IMR-90 (cell line): ENCODE data around the gene CNTN5. TPM values are rescaled to one million over a fixed set of nuclear protein-coding genes. Genes with fewer than 3 reads are reported as not detected.

ENCODE experiments used
- ATAC-seq: fragments of 200-7000 bp; cut with Tn5 transposase; 2 replicates; pipeline ENCODE4 v1.9.1; 2020; ENCODE audit warnings: low read depth, mild to moderate bottlenecking, moderate library complexity
- BruUV-seq: library from RNA; stranded (reverse); fragments of 400-500 nt; replicated peaks from 2 replicates; lab custom pipeline; 2021; lab: Mats Ljungman, UMichigan
- CTCF ChIA-PET: fragments of 300-600 bp; formaldehyde crosslinking; extraction: SDS; loops from one replicate; lab custom pipeline; 2021; ENCODE audit warnings: antibody characterized with exemption; lab: Yijun Ruan, JAX
- POLR2A ChIA-PET: fragments of 300-600 bp; sonication (Branson Sonifier 250); formaldehyde crosslinking; loops from one replicate; lab custom pipeline; 2022; ENCODE audit warnings: antibody characterized with exemption; ENCODE audit not compliant: unreplicated experiment; lab: Charles Lee
- DNase-seq: peaks from one replicate; pipeline ENCODE4 v3.0.0; 2013
- H2AFZ ChIP-seq: replicated peaks from 2 replicates; pipeline ENCODE3; 2013; ENCODE audit warnings: low read length, mild to moderate bottlenecking; ENCODE audit not compliant: poor library complexity
- H2AK5ac ChIP-seq: 2 replicates; pipeline ENCODE4 v1.6.1; 2013; ENCODE audit warnings: low read depth, low read length, inconsistent platforms
- H2AK9ac ChIP-seq: replicated peaks from 2 replicates; pipeline ENCODE3; 2013; ENCODE audit warnings: mild to moderate bottlenecking, low read depth, low read length, moderate library complexity; ENCODE audit not compliant: poor library complexity
- H2BK120ac ChIP-seq: 2 replicates; pipeline ENCODE4 v1.6.1; 2013; ENCODE audit warnings: low read depth, low read length, inconsistent platforms
- H2BK15ac ChIP-seq: 3 replicates; pipeline ENCODE4 v1.6.1; 2013; ENCODE audit warnings: low read depth, low read length, inconsistent platforms
- H2BK20ac ChIP-seq: 2 replicates; pipeline ENCODE4 v1.6.1; 2013; ENCODE audit warnings: low read depth, mild to moderate bottlenecking, inconsistent platforms, low read length, moderate library complexity
- H2BK5ac ChIP-seq: 2 replicates; pipeline ENCODE4 v1.6.1; 2013; ENCODE audit warnings: mild to moderate bottlenecking, low read depth, low read length, inconsistent platforms; ENCODE audit not compliant: poor library complexity, severe bottlenecking
- H3K14ac ChIP-seq: replicated peaks from 2 replicates; pipeline ENCODE4 v1.6.1; 2013; ENCODE audit warnings: low read depth, low read length, inconsistent platforms
- H3K18ac ChIP-seq: 2 replicates; pipeline ENCODE4 v1.6.1; 2013; ENCODE audit warnings: low read depth, low read length, control low read depth
- H3K23ac ChIP-seq: 2 replicates; pipeline ENCODE4 v1.6.1; 2013; ENCODE audit warnings: low read depth, low read length, inconsistent platforms
- H3K27ac ChIP-seq: 2 replicates; pipeline ENCODE4 v1.5.1; 2013; ENCODE audit warnings: mild to moderate bottlenecking, control low read depth, low read length; ENCODE audit not compliant: insufficient read depth
- H3K27me3 ChIP-seq: 2 replicates; pipeline ENCODE4 v1.6.1; 2013; ENCODE audit warnings: low read length; ENCODE audit not compliant: control insufficient read depth, insufficient read depth
- H3K36me3 ChIP-seq: 2 replicates; pipeline ENCODE4 v1.6.1; 2013; ENCODE audit warnings: low read length, mixed read lengths; ENCODE audit not compliant: control insufficient read depth, insufficient read depth
- H3K4ac ChIP-seq: 2 replicates; pipeline ENCODE4 v1.6.1; 2013; ENCODE audit warnings: low read depth, low read length, inconsistent platforms
- H3K4me1 ChIP-seq: 2 replicates; pipeline ENCODE4 v1.6.1; 2013; ENCODE audit warnings: low read length, mixed read lengths; ENCODE audit not compliant: control insufficient read depth, insufficient read depth
- H3K4me2 ChIP-seq: 2 replicates; pipeline ENCODE4 v1.6.1; 2013; ENCODE audit warnings: low read depth, mild to moderate bottlenecking, control low read depth, low read length, moderate library complexity
- H3K4me3 ChIP-seq: 2 replicates; pipeline ENCODE4 v1.5.1; 2013; ENCODE audit warnings: low read depth, mild to moderate bottlenecking, control low read depth, low read length, moderate library complexity; ENCODE audit not compliant: insufficient read depth
- H3K56ac ChIP-seq: 2 replicates; pipeline ENCODE4 v1.6.1; 2013; ENCODE audit warnings: low read length, inconsistent platforms; ENCODE audit not compliant: insufficient read depth; ENCODE audit errors: extremely low read depth
- H3K79me1 ChIP-seq, 2 experiments: 2 replicates each; pipeline ENCODE4 v1.6.1; 2013; ENCODE audit warnings: low read length in 2 of 2, inconsistent platforms in 1 of 2, low read depth in 1 of 2
- H3K9ac ChIP-seq: 2 replicates; pipeline ENCODE4 v1.6.1; 2013; ENCODE audit warnings: low read depth, low read length, control low read depth
- H3K9me1 ChIP-seq: 2 replicates; pipeline ENCODE4 v1.6.1; 2013; ENCODE audit warnings: low read length, inconsistent platforms; ENCODE audit not compliant: insufficient read depth
- H3K9me3 ChIP-seq: 2 replicates; pipeline ENCODE4 v1.6.1; 2013; ENCODE audit warnings: low read length; ENCODE audit not compliant: control insufficient read depth, insufficient read depth
- H4K20me1 ChIP-seq: 2 replicates; pipeline ENCODE4 v1.6.1; 2013; ENCODE audit warnings: low read length, inconsistent platforms; ENCODE audit not compliant: insufficient read depth
- H4K5ac ChIP-seq: 2 replicates; pipeline ENCODE4 v1.6.1; 2013; ENCODE audit warnings: mild to moderate bottlenecking, low read depth, low read length, control low read depth
- H4K8ac ChIP-seq, 2 experiments: 2 replicates each; pipeline ENCODE4 v1.6.1; 2013; ENCODE audit warnings: low read depth in 2 of 2, low read length in 2 of 2, control low read depth in 1 of 2, inconsistent platforms in 1 of 2
- H4K91ac ChIP-seq: 2 replicates; pipeline ENCODE4 v1.6.1; 2013; ENCODE audit warnings: low read depth, low read length, inconsistent platforms; ENCODE audit not compliant: insufficient read depth
- CHD1 ChIP-seq: IDR thresholded peaks from 2 replicates; pipeline ENCODE4 v1.6.1; 2012; ENCODE audit warnings: low read depth, low read length, improper control_type of control experiment
- CTCF ChIP-seq: conservative IDR thresholded peaks from 2 replicates; pipeline ENCODE4 v1.5.1; 2012; ENCODE audit warnings: mild to moderate bottlenecking, low read depth, low read length, improper control_type of control experiment
- ELK1 ChIP-seq: fragments of 150-350 bp; IDR thresholded peaks from 2 replicates; pipeline ENCODE4 v1.6.1; 2016; ENCODE audit warnings: low read depth, mild to moderate bottlenecking, low read length, moderate library complexity, borderline replicate concordance
- FOS ChIP-seq: fragments of 150-350 bp; IDR thresholded peaks from 2 replicates; pipeline ENCODE4 v1.6.1; 2016; ENCODE audit warnings: low read depth, low read length
- MAZ ChIP-seq: IDR thresholded peaks from 2 replicates; pipeline ENCODE4 v1.6.1; 2012; ENCODE audit warnings: low read depth, mild to moderate bottlenecking, low read length, improper control_type of control experiment, moderate library complexity, borderline replicate concordance
- MXI1 ChIP-seq: IDR thresholded peaks from 2 replicates; pipeline ENCODE4 v1.6.1; 2012; ENCODE audit warnings: low read depth, mild to moderate bottlenecking, low read length, moderate library complexity, borderline replicate concordance
- POLR2A ChIP-seq: IDR thresholded peaks from 2 replicates; pipeline ENCODE4 v1.6.1; 2012; ENCODE audit warnings: mild to moderate bottlenecking, low read depth, low read length
- RAD21 ChIP-seq: IDR thresholded peaks from 2 replicates; pipeline ENCODE4 v1.6.1; 2012; ENCODE audit warnings: low read length, improper control_type of control experiment
- SMC3 ChIP-seq: fragments of 150-350 bp; IDR thresholded peaks from 2 replicates; pipeline ENCODE4 v1.6.1; 2016; ENCODE audit warnings: low read depth, mild to moderate bottlenecking, antibody characterized with exemption, low read length, moderate library complexity
- USF2 ChIP-seq: fragments of 150-350 bp; IDR thresholded peaks from 2 replicates; pipeline ENCODE4 v1.6.1; 2017; ENCODE audit warnings: mild to moderate bottlenecking, antibody characterized with exemption, low read length, low read depth
- WGBS, 2 experiments: methylation state at CpG; one replicate each; pipeline versions ENCODE4 v1.1.5 to v1.1.7; 2013; ENCODE audit warnings: missing lambda C conversion rate in 2 of 2; ENCODE audit not compliant: insufficient read length in 1 of 2; ENCODE audit errors: extremely low coverage in 2 of 2; 5-methylcytosine and 5-hydroxymethylcytosine counted together
- dilution Hi-C: fragments of 300-500 bp; cut with HindIII; formaldehyde crosslinking; loops from one replicate; pipeline ENCODE4 v1.14.3; 2018; ENCODE audit warnings: low sequenced_read_pairs; ENCODE audit not compliant: unreplicated experiment
- in situ Hi-C: fragments of 300-500 bp; cut with MboI; formaldehyde crosslinking; loops from 3 replicates; pipeline ENCODE4 v1.14.3; 2019; ENCODE audit warnings: low sequenced_read_pairs, inconsistent platforms, mixed read lengths
- intact Hi-C: fragments of 100-400 bp; cut with micrococcal nuclease; formaldehyde crosslinking; loops from 2 replicates; pipeline ENCODE4 v1.10.0; 2022
- polyA plus RNA-seq, 3 experiments: library from polyadenylated mRNA; depleted of rRNA; stranded (reverse); fragments of >200 nt; gene quantifications; 2 replicates each; pipeline ENCODE4 v1.2.3, GENCODE V29; 2012; ENCODE audit warnings: low replicate concordance in 1 of 3
- total RNA-seq: library from RNA; depleted of rRNA; stranded (reverse); fragments of >200 nt; gene quantifications from 2 replicates; pipeline ENCODE4 v1.2.3, GENCODE V29; 2012

Gene CNTN5
- total and polyA plus RNA-seq, 2 of the 4 experiments (the other 2 are of a cell fraction) = not detected

- Histone ChIP-seq H3K36me3 (no peaks in the 10 kb centered on the region), H2AFZ (no peak overlapping the region), H4K20me1 (no peaks in the 10 kb centered on the region), H4K91ac (no peak overlapping the region), H3K4me3 (no peak overlapping the region), H3K23ac (no peak overlapping the region), H2AK5ac (no peak overlapping the region), H3K9ac (no peak overlapping the region), H3K4ac (no peak overlapping the region), H2BK5ac (no peak overlapping the region), H3K4me1 (no peaks in the 10 kb centered on the region), H3K27me3 (no peaks in the 10 kb centered on the region), H3K27ac (no peak overlapping the region), H2BK20ac (no peak overlapping the region), H4K5ac (no peak overlapping the region), H2BK120ac (no peak overlapping the region), H3K4me2 (no peak overlapping the region), H2AK9ac (no peak overlapping the region), H3K14ac (no peak overlapping the region), H3K56ac (no peak overlapping the region), H4K8ac (no peak overlapping the region), H2BK15ac (no peak overlapping the region), H3K9me3 (no peaks in the 10 kb centered on the region), H3K18ac (no peak overlapping the region), H3K9me1 (no peaks in the 10 kb centered on the region), H3K79me1 (no peaks in the 10 kb centered on the region)
- ChIA-PET POLR2A (no interaction called here), CTCF (no interaction called here)
- DNase-seq = no peak
- no peak for ATAC-seq
- intact Hi-C loops = no loop called here
- no TSS peak for BruUV-seq
- dilution Hi-C loops = no loop called here
- in situ Hi-C loops = no loop called here
- WGBS, 2 experiments = 80% methylated on average over 1 of the region's 6 CpGs; no CpG with 5 or more reads in 1 of the 2 experiments
- TF ChIP-seq POLR2A = no peak
- no peak for TF ChIP-seq CHD1
- TF ChIP-seq MAZ = no peak
- no peak for TF ChIP-seq CTCF
- TF ChIP-seq USF2 = no peak
- no peak for TF ChIP-seq FOS
- no peak for TF ChIP-seq MXI1
- no peak for TF ChIP-seq SMC3
- no peak for TF ChIP-seq RAD21
- no peak for TF ChIP-seq ELK1
These were observed 1167.5 kb downstream of the CNTN5 start for GRCh38 chr11:100188137-100188783.
